Mesendoderm (in vitro differentiated cells): ENCODE data around the gene CAGE1.

ENCODE experiments used
- DNase-seq: peaks from one replicate; pipeline ENCODE4 v3.0.0; 2013
- H2AK5ac ChIP-seq: 2 replicates; pipeline ENCODE4 v1.6.1; 2013; ENCODE audit warnings: low read length, inconsistent platforms
- H2BK120ac ChIP-seq: 2 replicates; pipeline ENCODE4 v1.6.1; 2013; ENCODE audit warnings: low read depth, mild to moderate bottlenecking, low read length, moderate library complexity, mixed read lengths
- H2BK15ac ChIP-seq: replicated peaks from 2 replicates; pipeline ENCODE4 v1.6.1; 2013; ENCODE audit warnings: low read depth, mild to moderate bottlenecking, moderate library complexity
- H2BK5ac ChIP-seq: 2 replicates; pipeline ENCODE4 v1.6.1; 2013; ENCODE audit warnings: low read length, inconsistent platforms
- H3K18ac ChIP-seq: 2 replicates; pipeline ENCODE4 v1.6.1; 2013; ENCODE audit warnings: mild to moderate bottlenecking, low read length, mixed read lengths
- H3K23ac ChIP-seq: one replicate; pipeline ENCODE4 v1.6.1; 2013; ENCODE audit warnings: low read length
- H3K27ac ChIP-seq: 2 replicates; pipeline ENCODE4 v1.5.1; 2013; ENCODE audit warnings: low read depth, mild to moderate bottlenecking, inconsistent platforms, low read length, moderate library complexity
- H3K27me3 ChIP-seq: 2 replicates; pipeline ENCODE4 v1.6.1; 2013; ENCODE audit warnings: low read length, control low read depth, mild to moderate bottlenecking, inconsistent platforms; ENCODE audit not compliant: insufficient read depth, poor library complexity
- H3K36me3 ChIP-seq: 2 replicates; pipeline ENCODE4 v1.6.1; 2013; ENCODE audit warnings: low read length, inconsistent platforms; ENCODE audit not compliant: control insufficient read depth, insufficient read depth
- H3K4ac ChIP-seq: one replicate; pipeline ENCODE4 v1.6.1; 2013; ENCODE audit warnings: low read depth, mild to moderate bottlenecking, low read length, moderate library complexity
- H3K4me1 ChIP-seq: 2 replicates; pipeline ENCODE4 v1.6.1; 2013; ENCODE audit warnings: low read depth, low read length, inconsistent platforms; ENCODE audit not compliant: control insufficient read depth
- H3K4me2 ChIP-seq: 2 replicates; pipeline ENCODE4 v1.6.1; 2013; ENCODE audit warnings: low read length
- H3K4me3 ChIP-seq: 2 replicates; pipeline ENCODE4 v1.5.1; 2013; ENCODE audit warnings: mild to moderate bottlenecking, low read length
- H3K56ac ChIP-seq: one replicate; pipeline ENCODE4 v1.6.1; 2013; ENCODE audit warnings: low read length
- H3K79me1 ChIP-seq: 2 replicates; pipeline ENCODE4 v1.6.1; 2013; ENCODE audit warnings: low read length, inconsistent platforms
- H3K79me2 ChIP-seq: 2 replicates; pipeline ENCODE4 v1.6.1; 2013; ENCODE audit warnings: mild to moderate bottlenecking, low read length; ENCODE audit not compliant: control insufficient read depth, insufficient read depth
- H3K9ac ChIP-seq: 2 replicates; pipeline ENCODE4 v1.6.1; 2013; ENCODE audit warnings: low read length, inconsistent platforms
- H4K5ac ChIP-seq: one replicate; pipeline ENCODE4 v1.6.1; 2013; ENCODE audit warnings: low read length
- H4K8ac ChIP-seq: one replicate; pipeline ENCODE4 v1.6.1; 2013; ENCODE audit warnings: low read depth, mild to moderate bottlenecking, control low read depth, low read length, moderate library complexity
- WGBS: extraction: QIAGEN DNeasy Blood & Tissue Kit; methylation state at CpG from one replicate; pipeline ENCODE4 v1.1.7; 2013; ENCODE audit warnings: low lambda C conversion rate, missing lambda C conversion rate; ENCODE audit not compliant: insufficient coverage; ENCODE audit errors: extremely low coverage; 5-methylcytosine and 5-hydroxymethylcytosine counted together

CAGE1 gene

DNA sequence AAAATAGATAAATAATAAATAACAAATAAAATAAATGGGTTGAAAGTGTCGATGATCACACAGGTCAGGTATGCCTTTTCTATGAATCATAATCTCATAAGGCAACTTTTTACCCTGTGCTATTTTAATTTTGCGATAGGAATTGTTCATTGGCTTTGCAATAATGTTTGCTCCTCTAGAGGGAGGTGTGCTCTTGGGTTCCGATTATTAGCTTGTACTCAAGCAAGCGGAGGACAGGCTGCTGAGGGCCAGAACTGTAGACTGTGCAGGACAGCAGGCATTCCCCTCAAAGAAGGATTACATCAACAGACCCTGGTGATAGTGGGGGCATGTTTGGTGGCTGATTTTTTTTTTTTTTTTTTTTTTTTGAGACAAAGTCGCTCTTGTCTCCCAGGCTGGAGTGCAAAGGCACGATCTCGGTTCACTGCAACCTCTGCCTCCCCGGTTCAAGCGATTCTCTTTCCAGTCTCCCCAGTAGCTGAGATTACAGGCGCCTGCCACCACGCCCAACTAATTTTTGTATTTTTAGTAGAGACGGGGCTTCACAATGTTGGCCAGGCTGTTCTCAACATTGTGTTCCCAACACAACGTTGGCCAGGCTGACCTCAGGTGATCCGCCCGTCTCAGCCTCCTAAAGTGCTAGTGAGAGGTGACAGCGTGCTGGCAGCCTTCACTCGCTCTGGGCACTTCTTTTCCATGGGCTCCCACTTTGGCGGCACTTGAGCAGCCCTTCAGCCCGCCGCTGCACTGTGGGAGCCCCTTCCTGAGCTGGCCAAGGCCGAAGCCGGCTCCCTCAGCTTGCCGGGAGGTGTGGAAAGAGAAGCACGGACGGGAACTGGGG, 35.6 kb upstream of the CAGE1 start:
- H2BK120ac ChIP-seq, result no peak overlapping the region

DNA sequence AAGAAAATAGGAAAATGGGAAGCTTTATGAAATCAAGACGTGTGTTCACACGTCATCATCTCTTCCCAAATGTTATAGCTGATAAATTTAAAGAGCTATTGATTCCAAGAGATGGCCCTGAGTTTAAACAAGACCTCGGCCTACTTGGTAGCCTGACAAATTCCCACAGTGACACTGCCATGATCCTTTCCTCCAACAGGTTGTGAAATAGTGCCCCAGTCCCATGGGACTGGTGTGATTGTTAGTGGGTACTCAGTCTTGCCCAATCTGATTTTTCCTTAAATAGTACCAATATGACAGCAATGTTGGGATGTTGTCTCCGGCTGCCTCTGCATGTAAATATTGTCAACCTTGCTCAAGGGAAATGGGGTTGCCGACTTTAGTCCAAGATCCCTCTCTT, 34.5 kb upstream of the CAGE1 start:
- H3K27me3 ChIP-seq, result no peaks in the 10 kb centered on the region
- no peak for DNase-seq
- H3K36me3 ChIP-seq, result no peaks in the 10 kb centered on the region
- H4K5ac ChIP-seq, result no peak overlapping the region
- no peak overlapping the region for H3K27ac ChIP-seq
- WGBS, result no CpG with 5 or more reads among the region's 5 CpGs
- no peak overlapping the region for H3K4me3 ChIP-seq
- H3K79me2 ChIP-seq, result no peaks in the 10 kb centered on the region
- no peak overlapping the region for H3K4ac ChIP-seq
- H2BK120ac ChIP-seq, result no peak overlapping the region
- no peak overlapping the region for H3K23ac ChIP-seq
- no peak overlapping the region for H3K4me2 ChIP-seq
- no peak overlapping the region for H2AK5ac ChIP-seq
- no peak overlapping the region for H3K56ac ChIP-seq
- H3K9ac ChIP-seq, result no peak overlapping the region
- no peaks in the 10 kb centered on the region for H3K4me1 ChIP-seq
- H2BK15ac ChIP-seq, result no peak overlapping the region
- H3K79me1 ChIP-seq, result no peaks in the 10 kb centered on the region
- H2BK5ac ChIP-seq, result no peak overlapping the region
- H3K18ac ChIP-seq, result no peak overlapping the region
- no peak overlapping the region for H4K8ac ChIP-seq

More for the DNA sequence above, 35.6 kb upstream of the CAGE1 start:
- Histone ChIP-seq H3K9ac (no peak overlapping the region), H3K18ac (no peak overlapping the region), H3K27me3 (no peaks in the 10 kb centered on the region), H2AK5ac (no peak overlapping the region), H3K79me2 (no peaks in the 10 kb centered on the region), H3K56ac (no peak overlapping the region), H4K5ac (no peak overlapping the region), H3K4me2 (no peak overlapping the region), H3K27ac (no peak overlapping the region), H3K23ac (no peak overlapping the region), H2BK5ac (no peak overlapping the region), H4K8ac (no peak overlapping the region), H3K4me3 (no peak overlapping the region), H2BK15ac (no peak overlapping the region), H3K36me3 (no peaks in the 10 kb centered on the region), H3K79me1 (no peaks in the 10 kb centered on the region), H3K4ac (no peak overlapping the region), H3K4me1 (no peaks in the 10 kb centered on the region)
- peak; percentile 28 for DNase-seq
- WGBS, result no CpG with 5 or more reads among the region's 25 CpGs

DNA sequence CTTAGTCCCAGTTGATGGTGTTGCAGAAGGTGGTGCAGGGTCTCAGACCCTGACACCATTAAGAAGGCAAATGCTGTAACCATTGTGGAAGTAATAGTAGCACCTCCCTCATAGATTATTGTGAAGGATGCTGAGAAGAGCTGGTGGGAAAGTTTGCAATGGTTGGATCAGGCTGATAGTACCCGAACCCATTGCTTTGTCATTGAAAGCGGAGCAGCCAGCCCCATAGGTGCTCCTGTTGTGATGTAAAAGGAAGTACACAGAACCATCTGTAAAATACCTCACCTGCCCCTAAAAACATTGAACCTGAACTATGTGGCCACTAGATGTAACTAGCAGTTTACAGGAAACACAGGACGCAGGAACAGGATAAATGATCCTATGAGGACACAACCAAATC, 31.5 kb upstream of the CAGE1 start:
- no CpG with 5 or more reads among the region's 3 CpGs for WGBS
- DNase-seq, result no peak

DNA sequence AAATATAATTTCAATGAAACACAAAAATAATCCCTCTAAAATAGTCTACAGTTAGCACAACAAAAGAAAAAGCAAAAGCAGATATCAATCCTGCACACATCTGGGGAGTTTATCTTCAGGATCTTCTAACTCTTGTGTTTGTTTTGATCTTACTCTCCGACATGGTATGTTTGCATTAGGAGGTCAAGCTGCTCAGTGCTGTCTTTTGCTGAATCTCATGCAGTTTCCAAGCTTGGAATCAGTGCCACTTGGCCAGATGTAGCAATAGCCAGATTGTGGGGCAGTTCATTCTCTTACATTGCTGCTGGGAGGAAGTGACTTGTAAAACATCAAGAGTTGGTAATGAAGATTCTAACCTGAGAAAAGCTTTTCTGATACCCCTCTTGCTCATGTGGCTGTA, 29.5 kb upstream of the CAGE1 start:
- Histone ChIP-seq H3K56ac (no peak overlapping the region), H3K4me1 (no peaks in the 10 kb centered on the region), H2BK120ac (no peak overlapping the region), H3K36me3 (peaks cover 3% of the 10 kb centered on the region), H2BK15ac (no peak overlapping the region), H3K4me3 (no peak overlapping the region), H3K9ac (no peak overlapping the region), H2AK5ac (no peak overlapping the region), H2BK5ac (no peak overlapping the region), H3K4ac (no peak overlapping the region), H3K23ac (no peak overlapping the region), H3K18ac (no peak overlapping the region), H3K79me2 (no peaks in the 10 kb centered on the region), H4K8ac (no peak overlapping the region), H3K4me2 (no peak overlapping the region), H3K27ac (no peak overlapping the region), H3K79me1 (no peaks in the 10 kb centered on the region), H4K5ac (no peak overlapping the region), H3K27me3 (no peaks in the 10 kb centered on the region)
- WGBS, result no CpG with 5 or more reads among the region's 1 CpG
- no peak for DNase-seq

More for the DNA sequence above, 31.5 kb upstream of the CAGE1 start:
- no peaks in the 10 kb centered on the region for H3K4me1 ChIP-seq
- H3K27me3 ChIP-seq, result no peaks in the 10 kb centered on the region
- H3K18ac ChIP-seq, result no peak overlapping the region
- no peaks in the 10 kb centered on the region for H3K79me2 ChIP-seq
- no peak overlapping the region for H3K23ac ChIP-seq
- no peak overlapping the region for H3K56ac ChIP-seq
- no peak overlapping the region for H3K4me2 ChIP-seq
- H2BK5ac ChIP-seq, result no peak overlapping the region
- H3K4me3 ChIP-seq, result no peak overlapping the region
- no peak overlapping the region for H4K8ac ChIP-seq
- H2BK120ac ChIP-seq, result no peak overlapping the region
- no peak overlapping the region for H2BK15ac ChIP-seq
- H3K9ac ChIP-seq, result no peak overlapping the region
- H3K4ac ChIP-seq, result no peak overlapping the region
- H3K36me3 ChIP-seq, result peaks cover 1% of the 10 kb centered on the region
- no peak overlapping the region for H4K5ac ChIP-seq
- no peak overlapping the region for H3K27ac ChIP-seq
- H2AK5ac ChIP-seq, result no peak overlapping the region
- H3K79me1 ChIP-seq, result no peaks in the 10 kb centered on the region

DNA sequence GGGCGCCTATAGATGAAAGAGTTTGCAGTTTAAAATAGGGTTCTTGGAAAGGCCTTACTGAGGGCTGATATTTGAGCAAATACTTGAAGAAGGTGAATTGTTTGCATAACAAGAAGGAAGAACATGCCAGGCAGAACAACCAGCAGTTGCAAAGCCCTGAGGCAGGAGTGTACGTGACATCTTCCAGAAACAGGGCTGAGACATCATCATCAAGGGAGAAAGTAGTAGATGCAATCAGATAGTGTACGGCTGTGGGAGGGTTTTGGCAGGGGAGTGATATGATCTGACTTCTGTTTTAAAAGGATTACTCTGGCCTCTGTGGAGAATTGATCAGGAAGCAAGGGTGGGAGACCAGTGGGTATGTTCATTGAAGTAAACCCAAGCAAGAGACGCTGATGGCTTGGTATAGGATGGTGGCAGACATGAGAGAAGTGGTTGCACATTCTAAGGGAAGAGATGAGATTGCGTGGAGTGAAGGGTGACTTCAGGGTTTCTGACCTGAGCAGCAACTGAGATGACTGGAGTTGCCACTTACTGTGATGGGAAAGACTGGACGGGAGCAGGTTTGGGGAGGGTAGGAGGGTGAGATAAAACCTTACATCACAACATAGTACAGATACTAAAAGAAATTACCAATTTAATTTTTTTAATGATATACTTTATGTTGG, 28.8 kb upstream of the CAGE1 start:
- H4K5ac ChIP-seq, result no peak overlapping the region
- no peaks in the 10 kb centered on the region for H3K27me3 ChIP-seq
- no peak overlapping the region for H3K23ac ChIP-seq
- peaks cover 3% of the 10 kb centered on the region for H3K36me3 ChIP-seq
- H3K4me1 ChIP-seq, result no peaks in the 10 kb centered on the region
- H2BK5ac ChIP-seq, result no peak overlapping the region
- no peak overlapping the region for H3K4me2 ChIP-seq
- H2BK15ac ChIP-seq, result no peak overlapping the region
- H3K4me3 ChIP-seq, result no peak overlapping the region
- no peak overlapping the region for H2BK120ac ChIP-seq
- no peak for DNase-seq
- no peak overlapping the region for H2AK5ac ChIP-seq
- no peaks in the 10 kb centered on the region for H3K79me1 ChIP-seq
- H4K8ac ChIP-seq, result no peak overlapping the region
- H3K56ac ChIP-seq, result no peak overlapping the region
- no peak overlapping the region for H3K27ac ChIP-seq
- no CpG with 5 or more reads among the region's 6 CpGs for WGBS
- H3K18ac ChIP-seq, result no peak overlapping the region
- H3K79me2 ChIP-seq, result no peaks in the 10 kb centered on the region
- H3K9ac ChIP-seq, result no peak overlapping the region
- H3K4ac ChIP-seq, result no peak overlapping the region
